GM23338 (cell line): ENCODE data around the gene INPP5K. TPM values are rescaled to one million over a fixed set of nuclear protein-coding genes. Genes with fewer than 3 reads are reported as not detected.

Experiments used
- ATAC-seq: fragments of 200-7000 bp; cut with Tn5 transposase; 3 replicates; pipeline ENCODE4 v1.9.1; 2020
- DNase-seq: peaks from one replicate; pipeline ENCODE4 v3.0.0-alpha.2; 2015; ENCODE audit warnings: low spot score
- H2AFZ ChIP-seq: fragments of 200-600 bp; sonication (generic); 2 replicates; pipeline ENCODE4 v1.8.0; 2016; ENCODE audit warnings: antibody characterized with exemption, mild to moderate bottlenecking, moderate library complexity
- H3F3A ChIP-seq: fragments of 200-600 bp; sonication (generic); replicated peaks from 2 replicates; pipeline ENCODE4 v1.8.0; 2017; ENCODE audit warnings: antibody characterized with exemption, mixed run types, low read depth
- H3K27ac ChIP-seq: fragments of 200-600 bp; sonication (generic); 2 replicates; pipeline ENCODE4 v1.6.1; 2016; ENCODE audit warnings: low read depth
- H3K27me3 ChIP-seq: fragments of 200-600 bp; sonication (generic); 2 replicates; pipeline ENCODE4 v1.8.0; 2016; ENCODE audit warnings: mild to moderate bottlenecking, mixed run types, moderate library complexity; ENCODE audit not compliant: insufficient read depth
- H3K36me3 ChIP-seq: fragments of 200-600 bp; sonication (generic); 2 replicates; pipeline ENCODE4 v1.8.0; 2016; ENCODE audit warnings: mild to moderate bottlenecking; ENCODE audit not compliant: insufficient read depth
- H3K4me1 ChIP-seq: fragments of 200-600 bp; sonication (generic); 2 replicates; pipeline ENCODE4 v1.8.0; 2016; ENCODE audit warnings: mild to moderate bottlenecking, moderate library complexity; ENCODE audit not compliant: insufficient read depth
- H3K4me2 ChIP-seq: fragments of 200-600 bp; sonication (generic); 2 replicates; pipeline ENCODE4 v1.7.1; 2017; ENCODE audit warnings: mixed run types
- H3K4me3 ChIP-seq: fragments of 200-600 bp; sonication (generic); 2 replicates; pipeline ENCODE4 v1.6.1; 2016; ENCODE audit warnings: mixed run types
- H3K79me2 ChIP-seq: fragments of 200-600 bp; sonication (generic); replicated peaks from 2 replicates; pipeline ENCODE4 v1.8.0; 2017; ENCODE audit warnings: mild to moderate bottlenecking; ENCODE audit not compliant: insufficient read depth
- H3K9me2 ChIP-seq: fragments of 200-600 bp; sonication (generic); 2 replicates; pipeline ENCODE4 v1.8.0; 2017; ENCODE audit not compliant: insufficient read depth
- H4K20me1 ChIP-seq: fragments of 200-600 bp; sonication (generic); replicated peaks from 2 replicates; pipeline ENCODE4 v1.8.0; 2017; ENCODE audit warnings: mild to moderate bottlenecking; ENCODE audit not compliant: insufficient read depth
- H3K27ac Mint-ChIP-seq: 2 replicates; pipeline ENCODE4 v1.8.0; 2020; ENCODE audit warnings: inconsistent platforms, mild to moderate bottlenecking, moderate library complexity, mixed read lengths
- H3K27me3 Mint-ChIP-seq: 3 replicates; pipeline ENCODE4 v1.8.0; 2022; ENCODE audit warnings: low read depth, mild to moderate bottlenecking, moderate library complexity, mixed read lengths, inconsistent platforms; ENCODE audit not compliant: insufficient read depth, poor library complexity
- H3K36me3 Mint-ChIP-seq: 3 replicates; pipeline ENCODE4 v1.8.0; 2021; ENCODE audit warnings: low read depth, mild to moderate bottlenecking, inconsistent platforms, moderate library complexity, mixed read lengths
- H3K4me1 Mint-ChIP-seq: 3 replicates; pipeline ENCODE4 v1.8.0; 2020; ENCODE audit warnings: mild to moderate bottlenecking, inconsistent platforms, mixed read lengths
- H3K4me3 Mint-ChIP-seq: 3 replicates; pipeline ENCODE4 v1.8.0; 2021; ENCODE audit warnings: moderate library complexity, mild to moderate bottlenecking, inconsistent platforms, mixed read lengths
- H3K9me3 Mint-ChIP-seq: 3 replicates; pipeline ENCODE4 v1.8.0; 2020; ENCODE audit warnings: moderate library complexity, mild to moderate bottlenecking, inconsistent platforms, mixed read lengths
- CREB1 ChIP-seq: fragments of 250-450 bp; sonication (Bioruptor Pico); IDR thresholded peaks from 2 replicates; pipeline ENCODE4 v1.5.0; 2020; ENCODE audit warnings: low read depth, mild to moderate bottlenecking, moderate library complexity
- CTCF ChIP-seq, 2 experiments: fragments of 200-600 bp in 1 of 2; sonication (generic) in 1 of 2; conservative IDR thresholded peaks; 2 replicates each; pipeline versions ENCODE4 v1.5.1 to v1.6.1; 2016 to 2017; ENCODE audit warnings: antibody characterized with exemption in 2 of 2, low read depth in 2 of 2, mild to moderate bottlenecking in 2 of 2, moderate library complexity in 1 of 2
- ETS1 ChIP-seq: IDR thresholded peaks from 2 replicates; pipeline ENCODE4 v1.6.1; 2016; ENCODE audit warnings: antibody characterized with exemption
- EZH2 ChIP-seq: fragments of 200-600 bp; sonication (generic); IDR thresholded peaks from one replicate; pipeline ENCODE4 v1.8.0; 2017; ENCODE audit warnings: antibody characterized with exemption, mild to moderate bottlenecking, low read depth; ENCODE audit not compliant: unreplicated experiment
- EZH2phosphoT487 ChIP-seq: fragments of 200-600 bp; sonication (generic); IDR thresholded peaks from one replicate; pipeline ENCODE4 v1.8.1; 2018; ENCODE audit warnings: antibody characterized with exemption; ENCODE audit not compliant: unreplicated experiment
- JUNB ChIP-seq: IDR thresholded peaks from one replicate; pipeline ENCODE4 v1.6.1; 2016; ENCODE audit warnings: antibody characterized with exemption; ENCODE audit not compliant: unreplicated experiment
- NANOG ChIP-seq: IDR thresholded peaks from 2 replicates; pipeline ENCODE4 v1.6.1; 2016; ENCODE audit warnings: antibody characterized with exemption, borderline replicate concordance
- POLR2AphosphoS5 ChIP-seq: IDR thresholded peaks from 2 replicates; pipeline ENCODE4 v1.6.1; 2016; ENCODE audit warnings: antibody characterized with exemption, low read depth
- REST ChIP-seq: IDR thresholded peaks from one replicate; pipeline ENCODE4 v1.6.1; 2018; ENCODE audit warnings: antibody characterized with exemption; ENCODE audit not compliant: unreplicated experiment
- STAT1 ChIP-seq: IDR thresholded peaks from one replicate; pipeline ENCODE4 v1.6.1; 2016; ENCODE audit warnings: antibody characterized with exemption; ENCODE audit not compliant: unreplicated experiment
- ZNF114 ChIP-seq: fragments of 250-450 bp; sonication (Bioruptor Pico); IDR thresholded peaks from 2 replicates; pipeline ENCODE4 v1.5.0; 2020; ENCODE audit warnings: mild to moderate bottlenecking, moderate library complexity
- ZNF331 ChIP-seq: fragments of 250-450 bp; sonication (Bioruptor Pico); IDR thresholded peaks from 2 replicates; pipeline ENCODE4 v1.5.0; 2020; ENCODE audit warnings: low read depth, mild to moderate bottlenecking, moderate library complexity
- ZNF462 ChIP-seq: fragments of 250-450 bp; sonication (Bioruptor Pico); IDR thresholded peaks from 2 replicates; pipeline ENCODE4 v1.5.0; 2020; ENCODE audit warnings: mild to moderate bottlenecking, moderate library complexity
- polyA plus RNA-seq: library from polyadenylated mRNA; unstranded; fragments of >200 nt; fragmentation: Nextera tagmentation; extraction: Ambion mirVana; gene quantifications from 2 replicates; pipeline ENCODE4 v1.2.1, GENCODE V29; 2016
- total RNA-seq: library from RNA; depleted of rRNA; stranded (reverse); fragments of >200 nt; shearing (Covaris generic); gene quantifications from 2 replicates; pipeline ENCODE4 v1.2.3, GENCODE V29; 2014

INPP5K gene
- total and polyA plus RNA-seq, 2 experiments from 2014 or later, result 8.4 to 29.7 TPM

GRCh38 chr17:1521086-1521640 is 4.8 kb upstream of the INPP5K start:
- Mint-ChIP-seq H3K36me3 (peaks cover 13% of the 10 kb centered on the region; the same call in 2 of the 3 replicates), H3K27ac (no peak overlapping the region)

More at GRCh38 chr17:1521086-1521640, 4.8 kb upstream of the INPP5K start:
- DNase-seq, result no peak
- H3F3A ChIP-seq, result peaks cover 10% of the 10 kb centered on the region; the same call in 1 of the 2 replicates
- H3K36me3 ChIP-seq, result no peaks in the 10 kb centered on the region; the same call in 1 of the 2 replicates
- H3K9me2 ChIP-seq, result no peaks in the 10 kb centered on the region
- no peak overlapping the region for H3K4me3 ChIP-seq
- Mint-ChIP-seq H3K27me3 (peaks cover 2% of the 10 kb centered on the region), H3K4me3 (no peak overlapping the region), H3K4me1 (peaks cover 3% of the 10 kb centered on the region; the same call in 1 of the 3 replicates), H3K9me3 (no peaks in the 10 kb centered on the region)
- peaks cover 10% of the 10 kb centered on the region for H3K79me2 ChIP-seq
- no peak for TF ChIP-seq EZH2phosphoT487
- no peak for TF ChIP-seq ZNF114 (CRISPR knock-in tag)
- no peak for TF ChIP-seq POLR2AphosphoS5
- TF ChIP-seq REST, result no peak
- no peak for TF ChIP-seq ETS1
- no peak for TF ChIP-seq ZNF462 (CRISPR knock-in tag)
- TF ChIP-seq STAT1, result no peak
- TF ChIP-seq CTCF (conservative IDR thresholded peaks at IDR 0.05; ENCODE audit: low read depth in 2 of 2), result no peak
- TF ChIP-seq EZH2, result no peak
- TF ChIP-seq CREB1 (CRISPR knock-in tag), result no peak
- no peak for TF ChIP-seq NANOG
- no peak for TF ChIP-seq JUNB
- no peak for TF ChIP-seq ZNF331 (CRISPR knock-in tag)
- no peaks in the 10 kb centered on the region for H3K27me3 ChIP-seq
- no peak overlapping the region for H3K27ac ChIP-seq
- peaks cover 3% of the 10 kb centered on the region; the same call in 1 of the 2 replicates for H3K4me1 ChIP-seq
- no peak overlapping the region for H2AFZ ChIP-seq
- ATAC-seq, result no peak
- H3K4me2 ChIP-seq, result no peak overlapping the region
- H4K20me1 ChIP-seq, result peaks cover 5% of the 10 kb centered on the region; the same call in 1 of the 2 replicates
